ENCODE data around the gene MRPS18A.

The MRPS18A gene

DNA sequence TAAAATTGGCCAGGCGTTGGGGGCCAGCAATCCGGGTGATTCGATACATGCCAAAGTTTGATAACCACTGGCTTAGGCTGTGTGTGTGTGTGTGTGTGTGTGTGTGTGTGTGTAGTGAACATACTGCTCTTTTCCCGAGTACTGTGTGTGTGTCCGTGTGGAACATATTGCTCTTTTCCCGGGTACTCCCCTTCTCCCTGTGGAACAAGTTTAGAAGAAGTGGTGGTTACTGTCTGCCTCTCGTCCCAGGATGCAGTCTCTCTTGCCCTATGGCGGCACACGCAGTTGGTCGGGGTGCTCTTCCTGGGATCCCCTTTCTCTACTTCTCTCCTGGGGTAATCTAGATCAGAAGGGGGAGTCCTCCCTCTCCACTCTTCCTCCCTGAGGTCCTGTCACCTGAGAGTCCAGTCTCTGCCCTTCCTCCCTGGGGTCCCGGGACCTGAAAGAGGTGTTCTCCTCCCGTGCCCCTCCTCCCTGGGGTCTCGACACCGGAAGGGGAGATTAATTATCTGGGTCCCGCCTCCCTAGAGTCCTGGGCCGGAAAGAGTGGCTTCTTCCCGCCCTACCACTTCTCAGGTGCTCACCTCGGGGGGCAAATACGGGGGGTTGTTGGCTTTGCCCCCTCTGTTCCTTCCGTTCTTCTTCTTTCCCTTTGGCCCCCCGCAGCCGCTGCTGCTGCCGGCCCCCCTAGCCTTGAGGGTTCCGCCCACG is 59.0 kb downstream of the MRPS18A start:
- no peak for TF ChIP-seq JUND (IDR thresholded peaks at IDR 0.05; ENCODE audit: low read depth)
- in situ Hi-C loops (cut with HindIII; ENCODE audit: low pct_unique_long_range_greater_than_20kb, low sequenced_read_pairs), result no loop called here
- peak in 1 of 2 experiments; percentile 53 for DNase-seq (ENCODE audit: low read depth in 1 of 2, low spot score in 1 of 2)

DNA sequence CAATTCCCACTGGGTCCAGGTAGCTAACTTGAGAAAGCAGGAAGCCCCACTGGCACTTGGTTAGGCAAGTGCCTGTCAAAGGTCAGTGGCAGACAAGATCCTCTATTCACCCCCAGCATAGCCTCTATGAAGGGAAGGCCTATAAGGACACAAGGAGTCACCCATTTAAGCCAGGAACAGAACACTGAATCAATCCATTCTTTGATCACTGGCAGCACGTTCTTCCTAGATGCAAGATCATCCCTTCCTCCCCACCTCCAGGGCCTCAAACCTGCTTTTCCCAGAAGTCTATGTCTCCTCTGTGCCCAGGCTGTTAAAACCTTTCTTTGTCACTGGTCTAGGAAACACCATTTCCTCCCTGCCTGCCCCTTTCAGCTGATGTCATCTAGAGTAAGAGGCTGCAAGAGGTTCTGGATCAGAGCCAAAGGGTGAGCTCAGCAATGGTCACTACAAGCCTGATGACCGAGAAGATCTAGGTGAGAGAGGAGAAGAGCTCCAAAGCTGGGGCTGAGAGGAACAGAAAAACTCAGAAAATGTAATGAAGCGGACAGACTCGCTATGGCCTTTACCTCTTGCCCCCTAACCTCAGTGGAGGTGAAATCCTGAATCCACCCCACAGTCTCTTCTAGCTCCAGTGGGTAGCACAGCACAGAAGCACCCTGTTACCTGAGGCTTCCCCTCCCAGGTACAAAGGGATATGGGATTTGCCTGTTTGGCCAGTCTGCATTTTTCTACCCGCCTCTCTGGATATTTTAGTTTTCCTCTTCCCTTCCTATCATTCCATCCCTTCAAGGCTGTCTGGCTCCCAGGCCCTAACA is 60.4 kb downstream of the MRPS18A start:
- TF ChIP-seq JUND (IDR thresholded peaks at IDR 0.05; ENCODE audit: low read depth), result no peak
- DNase-seq (ENCODE audit: low read depth in 1 of 2, low spot score in 1 of 2), result peak in 1 of 2 experiments; percentile 86
- in situ Hi-C loops (cut with HindIII; ENCODE audit: low pct_unique_long_range_greater_than_20kb, low sequenced_read_pairs), result no loop called here

DNA sequence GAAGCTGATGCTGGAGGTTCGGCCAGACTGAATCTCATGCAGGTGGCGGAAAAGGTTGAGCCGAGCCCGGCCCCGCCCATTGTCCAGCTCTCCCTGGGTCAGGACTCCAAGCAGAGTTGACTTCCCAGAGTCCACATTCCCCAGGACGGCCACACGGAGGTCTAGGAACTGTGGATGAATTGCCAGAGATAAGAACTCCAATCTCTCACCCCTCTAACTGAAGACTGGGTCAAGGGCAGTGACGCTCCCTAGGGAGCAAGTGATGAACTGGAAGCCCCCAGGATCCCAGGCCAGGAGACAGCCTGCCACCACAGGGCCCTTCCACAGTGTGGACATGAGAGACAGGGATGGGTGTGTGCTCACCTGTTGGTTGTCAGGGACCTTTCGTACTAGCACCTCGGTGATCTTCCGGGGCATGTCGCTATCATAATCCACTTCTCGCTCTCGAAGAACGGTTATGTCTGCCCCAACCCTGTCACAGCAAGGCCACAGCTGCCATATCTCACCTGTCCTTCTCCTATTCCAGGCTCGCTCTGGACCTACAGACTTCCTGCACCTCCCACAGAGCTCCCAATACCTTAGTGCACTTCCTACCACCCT is 62.1 kb downstream of the MRPS18A start:
- DNase-seq (ENCODE audit: low read depth in 1 of 2, low spot score in 1 of 2), result no peak
- no peak for TF ChIP-seq JUND (IDR thresholded peaks at IDR 0.05; ENCODE audit: low read depth)
- in situ Hi-C loops (cut with HindIII; ENCODE audit: low pct_unique_long_range_greater_than_20kb, low sequenced_read_pairs), result no loop called here

DNA sequence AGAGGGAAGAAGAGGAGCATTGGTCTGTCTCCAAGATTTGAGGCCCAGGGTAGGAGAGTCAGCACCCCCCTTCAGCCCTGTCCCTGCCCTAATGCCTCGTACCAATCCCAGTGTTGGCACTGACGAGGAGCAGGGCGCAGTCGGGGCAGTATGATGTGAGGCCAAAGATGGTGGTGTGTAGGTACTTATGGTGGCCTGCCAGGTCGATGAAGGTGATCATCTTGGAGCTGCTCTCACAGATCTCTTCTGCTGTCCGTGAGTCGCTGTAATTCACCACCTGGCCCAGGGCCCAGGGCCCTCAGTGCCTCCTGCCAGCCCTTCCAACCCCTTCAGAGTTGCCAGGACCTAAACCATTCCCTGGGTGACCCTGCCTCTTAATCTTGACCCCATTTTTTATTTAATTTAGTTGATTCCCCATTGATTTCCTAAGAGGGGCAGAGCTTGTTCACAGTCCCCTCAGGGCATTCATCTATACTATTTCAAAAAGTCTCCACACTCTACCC is 62.8 kb downstream of the MRPS18A start:
- no peak for TF ChIP-seq JUND (IDR thresholded peaks at IDR 0.05; ENCODE audit: low read depth)
- in situ Hi-C loops (cut with HindIII; ENCODE audit: low pct_unique_long_range_greater_than_20kb, low sequenced_read_pairs), result no loop called here
- no peak for DNase-seq (ENCODE audit: low read depth in 1 of 2, low spot score in 1 of 2)

DNA sequence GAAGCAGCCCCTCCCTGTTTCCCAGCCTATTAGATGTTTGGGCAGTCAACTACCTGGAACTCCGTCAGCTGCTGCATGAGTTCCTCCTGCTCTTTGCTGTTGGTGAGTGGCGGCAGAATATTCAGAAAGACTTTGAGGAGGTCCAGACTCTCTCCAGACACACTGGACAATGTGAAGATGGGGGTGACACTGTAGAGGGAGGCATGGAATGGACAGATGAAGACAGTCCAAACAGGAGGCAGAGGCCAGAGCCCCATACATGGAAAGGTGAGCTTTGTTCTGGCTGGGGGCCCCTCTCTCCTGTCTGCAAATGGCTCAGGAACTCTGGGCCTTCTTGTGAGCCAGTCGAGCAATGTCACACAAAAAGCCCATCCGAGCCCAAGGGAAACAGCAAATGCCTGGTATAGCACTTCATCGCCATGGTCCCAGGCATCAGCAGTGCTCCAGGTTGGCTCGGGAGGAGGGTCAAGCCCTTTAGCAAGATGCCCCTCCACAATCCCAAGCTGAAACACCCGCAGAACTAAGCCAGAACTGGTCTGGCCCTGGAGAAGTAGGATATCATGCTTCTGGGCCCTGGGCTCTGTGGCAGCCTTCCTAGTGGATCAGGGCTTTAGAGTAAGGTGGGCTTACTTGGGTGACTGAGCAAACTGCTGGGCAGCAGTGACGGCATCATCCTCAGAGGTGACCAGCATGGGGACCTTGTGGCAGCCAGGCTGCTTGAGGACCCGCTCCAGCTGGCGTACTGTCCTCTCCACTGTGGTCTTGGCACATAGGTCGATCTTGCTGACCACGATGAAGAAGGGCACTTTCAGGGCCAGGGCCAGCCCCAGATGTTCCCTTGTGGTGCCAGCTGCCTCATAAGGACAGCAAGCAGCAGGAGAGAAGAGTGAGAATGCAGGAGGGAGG is 63.5 kb downstream of the MRPS18A start:
- TF ChIP-seq JUND (IDR thresholded peaks at IDR 0.05; ENCODE audit: low read depth), result no peak
- in situ Hi-C loops (cut with HindIII; ENCODE audit: low pct_unique_long_range_greater_than_20kb, low sequenced_read_pairs), result no loop called here
- no peak for DNase-seq (ENCODE audit: low read depth in 1 of 2, low spot score in 1 of 2)

DNA sequence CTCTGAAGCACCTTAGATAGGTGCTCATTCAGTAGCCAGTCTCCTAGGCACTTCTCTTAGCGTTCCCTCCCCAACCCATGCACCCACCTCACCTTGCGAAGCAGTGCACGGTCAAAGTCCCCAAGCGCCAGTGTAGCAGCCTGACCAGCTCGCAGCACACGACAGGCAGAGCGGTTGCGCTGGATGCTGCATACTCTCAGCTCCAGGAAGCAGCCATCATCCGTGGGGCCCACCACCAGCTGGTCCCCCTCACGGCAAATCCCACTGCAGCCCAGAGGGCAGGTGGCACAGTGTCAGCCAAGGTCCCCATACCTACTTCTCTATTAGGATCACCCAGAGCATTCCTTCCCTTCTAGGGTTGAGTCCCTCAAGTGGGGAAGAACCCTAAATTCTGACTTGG is 65.0 kb downstream of the MRPS18A start:
- DNase-seq (ENCODE audit: low read depth in 1 of 2, low spot score in 1 of 2), result no peak
- no peak for TF ChIP-seq JUND (IDR thresholded peaks at IDR 0.05; ENCODE audit: low read depth)
- in situ Hi-C loops (cut with HindIII; ENCODE audit: low pct_unique_long_range_greater_than_20kb, low sequenced_read_pairs), result no loop called here

DNA sequence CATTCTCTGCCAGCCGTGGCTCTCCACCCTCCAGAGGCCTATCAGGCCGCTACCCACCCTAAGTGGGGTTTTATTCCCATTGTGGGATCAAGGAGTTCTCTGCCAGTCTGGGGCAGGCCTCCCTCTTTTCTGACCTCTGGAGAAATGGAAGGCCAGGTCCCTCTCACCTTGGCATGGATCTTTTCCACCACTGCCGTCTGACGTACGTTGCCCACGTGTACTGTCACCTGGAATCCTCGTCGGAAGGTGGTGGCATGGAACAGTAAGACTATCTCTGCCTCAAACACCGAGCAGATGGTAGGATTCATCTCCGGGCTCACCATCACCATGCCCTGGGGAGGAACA is 65.8 kb downstream of the MRPS18A start:
- TF ChIP-seq JUND (IDR thresholded peaks at IDR 0.05; ENCODE audit: low read depth), result no peak
- no peak for DNase-seq (ENCODE audit: low read depth in 1 of 2, low spot score in 1 of 2)
- in situ Hi-C loops (cut with HindIII; ENCODE audit: low pct_unique_long_range_greater_than_20kb, low sequenced_read_pairs), result no loop called here

Measured in T47D (cell line).